ENCODE measurements around the gene GCNA.
"Not testable (repeated sequence)": the region's sequence is repeated elsewhere in the genome, so short reads cannot be mapped to it uniquely, and the experiment has no call there.

GRCh38 chrX:71662654-71663053 is 84.4 kb downstream of the GCNA start:
- not testable (repeated sequence) for TF ChIP-seq CTCF, POLR2A, EP300 (IDR thresholded peaks at IDR 0.05)
